ENCODE results near the gene LTA4H. TPM values are rescaled to one million over a fixed set of nuclear protein-coding genes. Genes with fewer than 3 reads are reported as not detected.
A peak's percentile ranks its signal among the peaks of the same experiment; 100 is the strongest.

Gene LTA4H
- total and polyA plus RNA-seq, 2 experiments from 2014 or later: 46.2 to 62.9 TPM

DNA sequence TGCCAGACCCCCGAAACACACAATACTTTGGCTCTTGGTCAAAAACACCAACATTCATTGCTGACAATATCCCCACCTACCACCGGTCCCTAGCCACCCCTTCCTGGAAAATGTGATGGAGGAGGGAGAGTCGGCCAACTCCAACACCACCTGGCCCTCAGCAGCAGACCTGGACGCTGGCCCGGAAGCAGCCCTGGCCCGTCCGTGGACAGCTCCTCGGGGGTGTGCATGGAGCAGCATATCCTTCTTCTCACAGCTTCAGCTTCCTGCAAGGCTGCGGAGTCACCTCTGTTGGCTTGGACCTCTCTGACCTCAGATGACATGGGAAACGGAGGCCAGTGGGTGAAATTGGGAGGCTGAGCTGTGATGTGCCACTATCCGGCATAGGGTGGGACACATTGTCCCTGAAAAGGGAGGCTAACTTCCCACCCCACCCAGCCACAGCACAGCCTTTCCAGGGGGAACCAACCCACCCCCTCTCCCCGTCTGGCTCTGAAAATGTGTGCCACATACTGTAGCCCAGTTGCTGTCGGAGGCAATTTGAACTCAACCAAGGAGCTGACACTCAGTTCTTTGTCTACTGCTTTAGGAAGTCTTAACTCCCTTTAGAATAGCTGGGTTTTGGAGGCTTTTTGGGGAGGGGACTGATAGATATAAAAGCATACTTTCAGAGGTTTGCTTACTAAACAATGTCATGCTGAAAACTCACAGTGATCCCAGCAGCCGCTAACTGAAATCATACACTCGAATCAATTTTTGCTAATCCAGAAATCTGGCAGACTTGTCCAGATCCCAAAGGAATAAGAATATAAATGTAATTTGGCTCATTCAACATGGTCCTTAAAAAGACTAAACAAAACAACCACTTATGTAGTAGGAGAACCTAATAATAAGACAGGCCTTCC is 43.1 kb upstream of the LTA4H start:
- Histone ChIP-seq H3K9ac (no peak overlapping the region), H3K36me3 (ENCODE audit: low read depth) (no peaks in the 10 kb centered on the region), H3K9me3 (ENCODE audit: low read depth) (no peaks in the 10 kb centered on the region), H2AFZ (no peak overlapping the region; the same call in 1 of the 2 replicates), H3K4me2 (ENCODE audit: unreplicated experiment) (no peak overlapping the region), H3K4me3 (no peak overlapping the region), H4K20me1 (ENCODE audit: insufficient read depth) (no peaks in the 10 kb centered on the region), H3K27ac (no peak overlapping the region), H3K4me1 (ENCODE audit: insufficient read depth) (no peaks in the 10 kb centered on the region), H3F3A (ENCODE audit: insufficient read depth) (no peaks in the 10 kb centered on the region), H3K27me3 (replicated peaks; ENCODE audit: insufficient read depth) (no peaks in the 10 kb centered on the region), H3K79me2 (ENCODE audit: insufficient read depth) (no peaks in the 10 kb centered on the region), H3K9me2 (ENCODE audit: insufficient read depth) (no peaks in the 10 kb centered on the region)
- in situ Hi-C loops (cut with MboI): no loop called here
- 48% methylated on average over 14 to 15 of the region's 15 CpGs for WGBS, 2 experiments (ENCODE audit: low coverage in 1 of 2, low lambda C conversion rate in 2 of 2, missing lambda C conversion rate in 2 of 2)
- TF ChIP-seq EZH2 (IDR thresholded peaks at IDR 0.05; ENCODE audit: insufficient read depth, poor library complexity, severe bottlenecking): no peak
- no peak for DNase-seq

DNA sequence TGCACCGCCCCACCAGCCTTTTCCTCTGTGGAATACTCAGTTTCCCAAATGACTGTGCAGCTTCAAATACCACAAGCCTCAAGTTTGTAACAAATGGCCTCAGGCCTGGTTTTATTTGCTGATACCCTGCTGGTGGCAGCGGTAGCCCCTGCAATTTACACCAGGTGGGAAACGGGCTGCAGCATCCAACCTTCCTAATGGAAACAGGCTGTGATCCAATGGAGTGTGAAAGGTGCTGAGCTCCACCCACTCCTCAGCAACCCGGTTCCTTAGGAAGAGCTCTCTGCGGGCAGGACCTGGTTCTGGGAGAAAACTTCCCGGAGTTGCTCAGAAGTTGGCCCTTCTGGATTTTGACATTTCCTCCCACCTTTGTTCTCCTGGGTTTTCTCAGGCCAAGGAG is 41.7 kb upstream of the LTA4H start:
- WGBS, 2 experiments (ENCODE audit: low coverage in 1 of 2, low lambda C conversion rate in 2 of 2, missing lambda C conversion rate in 2 of 2): 79 to 82% methylated on average over 6 of the region's 6 CpGs
- no peak for DNase-seq
- Histone ChIP-seq H3K27ac (no peak overlapping the region), H3K9ac (no peak overlapping the region), H3K79me2 (ENCODE audit: insufficient read depth) (no peaks in the 10 kb centered on the region), H3K4me3 (no peak overlapping the region), H3K36me3 (ENCODE audit: low read depth) (no peaks in the 10 kb centered on the region), H3K9me2 (ENCODE audit: insufficient read depth) (no peaks in the 10 kb centered on the region), H3F3A (ENCODE audit: insufficient read depth) (no peaks in the 10 kb centered on the region), H3K4me1 (ENCODE audit: insufficient read depth) (no peaks in the 10 kb centered on the region), H2AFZ (no peak overlapping the region), H4K20me1 (ENCODE audit: insufficient read depth) (no peaks in the 10 kb centered on the region), H3K9me3 (ENCODE audit: low read depth) (no peaks in the 10 kb centered on the region), H3K4me2 (ENCODE audit: unreplicated experiment) (no peak overlapping the region), H3K27me3 (replicated peaks; ENCODE audit: insufficient read depth) (no peaks in the 10 kb centered on the region)
- in situ Hi-C loops (cut with MboI): no loop called here
- TF ChIP-seq EZH2phosphoT487 (IDR thresholded peaks at IDR 0.05; ENCODE audit: insufficient read depth, low read depth): no peak
- no peak for TF ChIP-seq EZH2 (IDR thresholded peaks at IDR 0.05; ENCODE audit: insufficient read depth, poor library complexity, severe bottlenecking)

DNA sequence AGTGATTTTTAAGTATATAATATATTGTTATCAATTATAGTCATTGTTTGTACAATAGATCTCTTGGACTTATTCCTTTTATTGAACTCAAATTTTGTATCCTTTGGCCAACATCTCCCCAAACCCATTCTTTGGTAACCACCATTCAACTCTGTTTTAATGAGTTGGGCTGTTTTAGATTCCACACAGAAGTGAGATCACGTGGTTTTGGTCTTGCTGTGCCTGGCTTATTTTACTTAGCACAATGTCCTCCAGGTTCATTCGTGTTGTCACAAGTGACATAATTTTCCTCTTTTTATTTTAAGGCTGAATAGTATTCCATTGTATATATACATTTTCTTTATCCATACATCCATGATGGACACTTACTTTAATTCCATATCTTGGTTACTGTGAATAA is 40.2 kb upstream of the LTA4H start:
- Histone ChIP-seq H4K20me1 (ENCODE audit: insufficient read depth) (no peaks in the 10 kb centered on the region), H3K27ac (no peak overlapping the region), H3K4me1 (ENCODE audit: insufficient read depth) (no peaks in the 10 kb centered on the region), H3K79me2 (ENCODE audit: insufficient read depth) (no peaks in the 10 kb centered on the region), H3K36me3 (ENCODE audit: low read depth) (no peaks in the 10 kb centered on the region), H3K9me3 (ENCODE audit: low read depth) (no peaks in the 10 kb centered on the region), H3K4me3 (no peak overlapping the region), H3K27me3 (replicated peaks; ENCODE audit: insufficient read depth) (no peaks in the 10 kb centered on the region), H2AFZ (no peak overlapping the region), H3K9ac (no peak overlapping the region), H3K9me2 (ENCODE audit: insufficient read depth) (no peaks in the 10 kb centered on the region), H3F3A (ENCODE audit: insufficient read depth) (no peaks in the 10 kb centered on the region), H3K4me2 (ENCODE audit: unreplicated experiment) (no peak overlapping the region)
- no peak for DNase-seq
- WGBS, 2 experiments (ENCODE audit: low coverage in 1 of 2, low lambda C conversion rate in 2 of 2, missing lambda C conversion rate in 2 of 2): 35 to 45% methylated on average over 2 of the region's 2 CpGs
- TF ChIP-seq EZH2phosphoT487 (IDR thresholded peaks at IDR 0.05; ENCODE audit: insufficient read depth, low read depth) (no peak), EZH2 (IDR thresholded peaks at IDR 0.05; ENCODE audit: insufficient read depth, poor library complexity, severe bottlenecking) (no peak)
- in situ Hi-C loops (cut with MboI): no loop called here

DNA sequence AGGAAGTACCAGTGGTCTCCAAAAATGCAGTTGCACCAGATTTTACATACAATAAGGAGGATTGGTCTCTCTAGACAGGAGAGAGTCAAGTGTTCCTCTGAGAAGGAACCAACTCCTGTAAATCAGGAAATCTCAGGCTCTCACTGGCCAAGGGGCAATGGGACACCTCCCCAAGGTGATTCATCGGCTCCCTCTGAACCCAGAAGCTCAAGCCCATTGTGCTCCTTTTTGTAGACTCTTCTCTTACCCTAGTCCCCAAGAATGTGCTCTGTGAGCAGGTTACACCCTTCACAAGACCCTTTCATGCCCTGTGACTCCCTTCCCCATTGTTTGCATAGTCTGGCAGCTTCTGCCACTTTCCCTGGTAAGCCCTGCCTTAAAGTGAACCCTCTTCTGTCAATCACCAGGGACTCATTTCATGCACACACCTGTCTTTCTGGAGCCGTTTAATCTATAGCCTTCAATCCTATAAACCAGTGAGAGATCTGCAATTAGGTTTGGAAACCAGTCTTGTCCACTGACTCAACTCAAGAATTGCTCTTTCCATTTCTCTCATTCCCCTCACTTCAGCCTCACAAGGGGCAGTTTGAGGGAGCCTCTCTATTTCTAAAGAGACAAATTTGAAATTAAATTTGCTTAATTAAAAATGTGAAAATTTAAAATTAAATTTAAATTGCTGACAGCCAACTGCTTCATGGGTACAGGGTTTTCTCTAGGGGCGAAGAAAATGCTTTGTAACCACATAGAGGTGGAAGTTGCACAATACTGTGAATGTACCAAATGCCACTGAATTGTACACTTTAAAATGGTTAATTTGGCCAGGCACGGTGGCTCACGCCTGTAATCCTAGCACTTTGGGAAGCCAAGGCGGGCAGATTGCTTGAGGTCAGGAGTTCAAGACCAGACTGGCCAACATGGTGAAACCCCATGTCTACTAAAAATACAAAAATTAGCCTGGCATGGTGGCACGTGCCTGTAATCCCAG is 38.3 kb upstream of the LTA4H start:
- H3K9me2 ChIP-seq (ENCODE audit: insufficient read depth): no peaks in the 10 kb centered on the region
- H3K4me3 ChIP-seq: no peak overlapping the region
- no peaks in the 10 kb centered on the region for H3K36me3 ChIP-seq (ENCODE audit: low read depth)
- peak; percentile 20 for DNase-seq
- no peak overlapping the region for H2AFZ ChIP-seq
- H3F3A ChIP-seq (ENCODE audit: insufficient read depth): no peaks in the 10 kb centered on the region
- no peaks in the 10 kb centered on the region for H4K20me1 ChIP-seq (ENCODE audit: insufficient read depth)
- no peak overlapping the region for H3K27ac ChIP-seq
- no peak overlapping the region for H3K9ac ChIP-seq
- H3K79me2 ChIP-seq (ENCODE audit: insufficient read depth): no peaks in the 10 kb centered on the region
- in situ Hi-C loops (cut with MboI): no loop called here
- H3K27me3 ChIP-seq (replicated peaks; ENCODE audit: insufficient read depth): no peaks in the 10 kb centered on the region
- no peaks in the 10 kb centered on the region for H3K9me3 ChIP-seq (ENCODE audit: low read depth)
- no peak for TF ChIP-seq EZH2 (IDR thresholded peaks at IDR 0.05; ENCODE audit: insufficient read depth, poor library complexity, severe bottlenecking)
- H3K4me2 ChIP-seq (ENCODE audit: unreplicated experiment): no peak overlapping the region
- H3K4me1 ChIP-seq (ENCODE audit: insufficient read depth): no peaks in the 10 kb centered on the region
- 77 to 80% methylated on average over 7 of the region's 7 CpGs for WGBS, 2 experiments (ENCODE audit: low coverage in 1 of 2, low lambda C conversion rate in 2 of 2, missing lambda C conversion rate in 2 of 2)
